Raji (cell line): ENCODE data around the gene DUSP14.

ENCODE experiments used
- POLR2A ChIP-seq: IDR thresholded peaks from 2 replicates; pipeline ENCODE4 v1.6.1; 2011; ENCODE audit warnings: low read depth, low read length, control low read depth; ENCODE audit not compliant: insufficient read depth

Gene DUSP14

GRCh38 chr17:37489197-37490001 is at the start of gene DUSP14:
Gene DUSP14 (plus strand): TSS chr17:37489891. CDS start chr17:37512273, 22,382 bp downstream.
- peak; percentile 89 for TF ChIP-seq POLR2A

GRCh38 chr17:37440424-37440823 is 49.3 kb upstream of the DUSP14 start:
- no peak for TF ChIP-seq POLR2A

- TF ChIP-seq POLR2A, result no peak
Observed at GRCh38 chr17:37446027-37446426, 43.7 kb upstream of the DUSP14 start.

- no peak for TF ChIP-seq POLR2A
Observed at GRCh38 chr17:37447641-37448040, 42.0 kb upstream of the DUSP14 start.

- no peak for TF ChIP-seq POLR2A
Observed at GRCh38 chr17:37450112-37450511, 39.6 kb upstream of the DUSP14 start.

- no peak for TF ChIP-seq POLR2A
Observed at GRCh38 chr17:37458805-37459204, 30.9 kb upstream of the DUSP14 start.

GRCh38 chr17:37461668-37462067 is 28.0 kb upstream of the DUSP14 start:
- no peak for TF ChIP-seq POLR2A

- no peak for TF ChIP-seq POLR2A
Observed at GRCh38 chr17:37462492-37462891, 27.2 kb upstream of the DUSP14 start.

- no peak for TF ChIP-seq POLR2A
Observed at GRCh38 chr17:37463039-37463438, 26.7 kb upstream of the DUSP14 start.

GRCh38 chr17:37465069-37465616 is 24.5 kb upstream of the DUSP14 start:
- TF ChIP-seq POLR2A, result no peak

GRCh38 chr17:37466471-37466870 is 23.2 kb upstream of the DUSP14 start:
- no peak for TF ChIP-seq POLR2A

GRCh38 chr17:37470181-37470580 is 19.5 kb upstream of the DUSP14 start:
- no peak for TF ChIP-seq POLR2A

GRCh38 chr17:37475731-37476420 is 13.8 kb upstream of the DUSP14 start:
- no peak for TF ChIP-seq POLR2A

- TF ChIP-seq POLR2A, result no peak
Observed at GRCh38 chr17:37476431-37477120, 13.1 kb upstream of the DUSP14 start.

GRCh38 chr17:37478187-37478586 is 11.5 kb upstream of the DUSP14 start:
- no peak for TF ChIP-seq POLR2A
